Islet of Langerhans (tissue), 1 donor: ENCODE data around the gene BACH1.
A peak's percentile ranks its signal among the peaks of the same experiment; 100 is the strongest.
"Not testable (repeated sequence)": the region's sequence is repeated elsewhere in the genome, so short reads cannot be mapped to it uniquely, and the experiment has no call there.

Source experiments
- FAIRE-seq: peaks from one replicate; lab custom pipeline; 2011; peaks lifted over from hg19 to GRCh38; lab: Jason Lieb, UNC

BACH1 gene

DNA sequence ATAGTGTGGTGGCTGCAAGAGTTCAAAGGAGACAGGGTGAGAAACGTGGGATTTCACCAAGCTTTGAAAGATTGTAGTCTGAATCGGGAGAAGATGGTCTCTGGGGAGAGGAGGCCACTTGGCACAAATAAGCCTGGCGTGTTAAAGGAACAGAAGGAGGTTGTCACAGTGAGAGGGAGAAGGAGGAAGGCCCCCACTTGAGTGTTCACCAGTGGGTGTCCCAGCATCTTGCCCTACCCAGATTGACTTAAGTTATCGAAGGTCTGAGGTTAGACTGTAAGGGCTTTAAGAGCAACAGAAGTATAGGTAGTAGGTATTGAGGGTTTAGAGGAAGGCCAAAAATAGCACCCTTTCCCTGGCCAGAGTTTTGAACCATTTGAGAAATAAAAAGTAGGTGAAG is 48.0 kb downstream of the BACH1 start:
- no peak for FAIRE-seq

- no peak for FAIRE-seq
Measured at GRCh38 chr21:29347274-29347681, 48.6 kb downstream of the BACH1 start.

GRCh38 chr21:29349702-29350101 is 51.0 kb downstream of the BACH1 start:
- FAIRE-seq: no peak

- no peak for FAIRE-seq
Measured at GRCh38 chr21:29350246-29350779, 51.6 kb downstream of the BACH1 start.

GRCh38 chr21:29351691-29352090 is 53.0 kb downstream of the BACH1 start:
- FAIRE-seq: no peak

DNA sequence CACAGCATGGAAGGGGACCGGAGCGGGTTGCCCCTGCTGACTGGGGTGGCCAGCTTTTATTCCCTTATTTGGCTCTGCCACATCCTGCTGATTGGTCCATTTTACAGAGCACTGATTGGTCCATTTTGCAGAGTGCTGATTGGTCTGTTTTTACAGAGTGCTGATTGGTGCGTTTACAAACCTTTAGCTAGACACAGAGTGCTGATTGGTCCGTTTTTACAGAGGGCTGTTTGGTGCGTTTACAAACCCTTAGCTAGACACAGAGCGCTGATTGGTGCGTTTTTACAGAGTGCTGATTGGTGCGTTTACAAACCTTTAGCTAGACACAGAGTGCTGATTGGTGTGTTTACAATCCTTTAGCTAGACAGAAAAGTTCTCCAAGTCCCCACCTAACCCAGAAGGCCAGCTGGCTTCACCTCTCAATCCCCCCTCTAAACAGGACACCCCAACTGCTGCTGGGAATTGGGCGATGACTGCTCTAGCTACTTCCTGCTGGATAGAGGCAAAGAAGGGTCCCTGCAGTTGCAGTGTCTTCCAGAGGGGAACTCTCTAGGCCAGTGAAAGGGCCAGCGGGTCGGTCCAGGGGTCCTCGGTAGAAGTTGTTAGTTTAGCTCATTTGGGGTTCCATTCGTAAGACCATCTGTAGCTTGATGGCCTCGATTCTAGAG is 56.5 kb downstream of the BACH1 start:
- FAIRE-seq: not testable (repeated sequence)

DNA sequence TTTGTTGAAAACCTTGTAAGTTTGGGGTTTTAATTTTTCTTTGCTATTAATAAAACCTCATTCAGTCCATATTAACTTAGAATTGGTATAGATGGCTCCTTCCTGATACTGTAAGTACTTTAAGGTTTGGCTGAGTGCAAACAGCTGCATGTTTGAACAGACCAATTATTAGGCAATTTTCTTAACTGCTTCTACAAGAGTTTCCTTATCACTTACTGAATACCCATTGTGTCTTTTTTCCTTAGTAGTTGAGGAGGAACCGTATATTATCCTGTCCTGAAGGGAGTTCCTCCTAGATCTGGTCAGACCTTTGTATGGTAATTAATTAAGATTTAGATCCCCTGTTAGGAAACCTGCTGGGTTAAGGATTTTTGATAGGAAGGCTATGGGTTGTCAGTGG is 57.6 kb downstream of the BACH1 start:
- FAIRE-seq: not testable (repeated sequence)

DNA sequence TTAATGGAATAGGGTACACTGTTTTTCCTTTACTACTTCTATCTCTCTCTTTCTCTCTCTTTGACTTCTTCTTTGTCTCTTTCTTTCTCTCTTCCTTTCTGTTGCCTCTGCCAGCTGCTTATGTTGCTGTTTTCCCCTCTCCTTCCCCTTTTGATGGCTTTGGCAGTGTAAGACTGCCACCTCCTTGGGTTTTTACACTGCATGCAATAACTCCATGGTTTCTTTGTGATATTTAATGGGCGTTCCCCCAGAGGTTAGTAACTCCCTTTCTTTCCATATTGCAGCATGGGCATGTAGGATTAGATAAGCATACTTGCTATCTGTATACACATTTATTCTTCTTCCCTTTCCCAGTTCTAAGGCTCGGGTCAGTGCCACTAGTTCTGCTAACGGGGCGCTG is 58.1 kb downstream of the BACH1 start:
- not testable (repeated sequence) for FAIRE-seq

DNA sequence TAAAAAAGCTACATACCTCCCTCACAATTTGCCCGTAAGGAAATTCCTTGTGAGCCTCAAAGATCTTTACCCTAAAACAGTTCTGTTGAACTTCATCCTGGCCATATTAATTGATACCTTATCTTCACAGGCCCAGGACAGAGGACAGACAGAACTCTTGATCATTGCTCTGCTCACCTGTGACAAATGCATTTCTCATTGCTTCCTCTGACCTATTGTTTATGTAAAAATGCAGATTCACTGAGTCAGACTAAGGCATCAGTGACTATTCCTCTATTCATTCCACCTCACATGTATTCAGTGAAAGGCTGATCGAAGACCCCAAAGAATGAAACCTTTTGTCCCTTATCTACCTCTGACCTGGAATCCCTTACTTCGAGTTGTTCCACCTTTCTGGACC is 61.0 kb downstream of the BACH1 start:
- FAIRE-seq: no peak

DNA sequence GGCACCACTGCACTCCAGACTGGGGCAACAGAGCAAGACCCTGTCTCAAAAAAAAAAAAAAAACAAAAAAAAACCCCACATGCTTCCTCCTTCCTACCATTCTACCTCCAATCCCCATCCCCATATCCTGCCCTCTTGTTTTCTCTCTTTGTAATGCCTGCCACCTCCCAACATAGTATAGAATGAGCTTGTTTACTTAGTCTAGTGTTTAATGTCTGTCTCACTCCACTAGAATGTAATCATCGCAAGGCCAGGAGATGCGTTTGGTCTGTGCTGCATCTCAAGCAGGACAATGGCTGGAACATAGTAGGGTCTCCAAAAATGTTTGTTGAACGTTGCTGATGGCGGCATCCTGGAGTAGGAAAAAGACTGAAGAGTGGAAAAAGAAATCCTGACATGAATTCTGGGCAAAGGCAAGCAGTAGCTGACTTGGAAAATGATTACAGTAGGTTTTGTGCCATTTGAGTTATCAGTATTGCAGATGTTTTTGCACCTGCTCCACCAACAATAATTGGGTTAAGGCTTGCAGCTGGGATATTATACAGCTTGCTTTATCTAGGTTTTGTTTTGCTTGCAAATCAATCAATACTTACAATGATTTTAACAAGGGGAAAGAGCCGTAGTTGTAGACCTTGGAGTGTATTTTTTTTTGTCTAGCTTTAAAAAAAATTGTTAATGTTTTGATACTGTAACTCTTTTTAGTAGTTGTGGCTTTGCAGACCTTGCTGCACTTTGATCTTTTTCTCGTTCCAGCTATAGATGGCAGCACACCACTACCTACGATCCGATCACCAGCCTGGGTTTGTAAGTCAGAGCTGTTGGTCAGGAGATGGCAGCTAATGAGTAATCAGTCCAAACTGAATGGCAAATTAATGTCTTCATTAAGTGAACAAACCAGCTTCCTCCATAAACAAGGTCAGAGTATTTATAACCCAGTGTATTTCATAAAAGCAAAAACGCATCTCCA is 62.4 kb downstream of the BACH1 start:
- no peak for FAIRE-seq

DNA sequence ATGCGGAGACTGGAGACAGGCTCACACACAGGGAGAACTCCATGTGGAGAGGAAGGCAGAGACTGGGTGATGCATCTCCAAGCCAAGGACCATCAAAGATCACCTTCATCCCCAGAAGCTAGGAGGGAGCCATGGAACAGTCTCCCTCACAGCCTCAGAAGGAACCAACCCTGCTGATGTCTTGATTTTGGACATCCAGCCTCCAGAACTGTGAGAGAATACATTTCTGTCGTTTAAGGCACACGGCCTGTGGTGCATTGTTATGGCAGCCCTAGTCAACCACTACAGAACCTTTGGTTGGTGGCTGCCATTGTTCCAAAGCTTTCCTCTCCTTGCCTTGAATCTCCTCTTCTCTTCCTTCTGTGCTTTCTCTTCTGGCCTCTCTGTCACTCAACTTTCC is 64.0 kb downstream of the BACH1 start:
- FAIRE-seq: no peak

- FAIRE-seq: no peak
Measured at GRCh38 chr21:29365661-29366265, 67.0 kb downstream of the BACH1 start.

GRCh38 chr21:29366532-29366931 is 67.8 kb downstream of the BACH1 start:
- FAIRE-seq: no peak

- no peak for FAIRE-seq
Measured at GRCh38 chr21:29367335-29367734, 68.6 kb downstream of the BACH1 start.

GRCh38 chr21:29368906-29369305 is 70.2 kb downstream of the BACH1 start:
- FAIRE-seq: no peak

DNA sequence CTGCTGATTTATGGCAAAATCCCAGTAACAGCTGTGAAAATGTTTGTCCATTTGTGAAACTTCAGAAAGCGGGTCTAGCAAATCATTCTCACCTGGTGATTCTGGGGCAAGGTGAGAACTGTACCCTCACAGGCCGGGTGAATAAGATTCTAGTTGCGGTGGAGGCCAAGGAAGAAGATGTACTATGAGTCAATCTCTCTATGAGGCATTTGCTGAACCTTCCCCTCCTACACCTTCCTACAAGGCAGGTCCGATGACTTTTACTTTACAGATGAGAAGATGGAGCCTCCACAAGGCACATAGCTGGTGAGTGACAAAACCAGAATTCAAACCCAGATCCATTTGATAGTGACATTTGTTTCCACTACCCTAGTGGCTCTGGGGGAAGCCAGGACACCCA is 72.7 kb downstream of the BACH1 start:
- no peak for FAIRE-seq

- FAIRE-seq: peak; percentile 90
Measured at GRCh38 chr21:29372063-29372802, 73.5 kb downstream of the BACH1 start.

- no peak for FAIRE-seq
Measured at GRCh38 chr21:29374481-29374880, 75.8 kb downstream of the BACH1 start.

DNA sequence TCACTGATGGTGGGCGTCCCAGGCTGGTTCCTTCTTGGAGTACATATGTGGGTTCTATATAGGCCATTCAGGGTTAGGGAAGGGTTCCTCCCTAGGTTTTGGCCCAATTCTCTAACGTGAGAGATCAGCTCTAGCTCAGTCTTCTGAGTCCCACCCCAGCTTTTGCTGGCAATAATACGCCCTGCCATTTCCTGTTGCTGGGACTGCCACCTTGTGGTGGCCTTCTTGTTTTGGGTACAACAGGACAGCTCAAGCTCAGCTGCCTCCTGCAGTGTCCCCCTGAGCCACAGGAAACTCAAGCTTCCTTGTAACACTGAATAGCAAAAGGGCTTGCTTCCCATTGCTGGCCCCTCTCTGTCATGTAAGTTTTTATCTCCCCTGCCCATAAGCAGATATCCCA is 77.8 kb downstream of the BACH1 start:
- FAIRE-seq: no peak

GRCh38 chr21:29377266-29377665 is 78.5 kb downstream of the BACH1 start:
- no peak for FAIRE-seq

DNA sequence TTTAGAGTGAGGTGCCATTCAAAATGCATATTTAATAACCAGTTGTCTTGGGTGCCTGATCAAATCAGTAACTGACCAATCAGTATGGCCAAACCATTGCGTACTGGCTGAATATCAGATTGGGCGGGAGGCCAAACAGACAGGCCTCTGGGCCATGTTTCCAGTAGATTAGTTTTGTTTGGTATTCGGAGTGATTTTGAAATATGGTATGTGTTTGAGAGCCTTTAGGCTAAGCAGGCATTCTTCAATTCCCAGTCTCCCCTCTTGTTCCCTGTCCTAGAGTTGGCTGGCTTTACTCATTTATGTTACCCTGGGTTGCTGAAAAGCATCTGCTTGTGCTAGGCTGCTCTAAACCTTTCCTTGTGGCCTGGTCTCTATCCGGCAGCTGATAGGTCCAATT is 80.1 kb downstream of the BACH1 start:
- FAIRE-seq: no peak

GRCh38 chr21:29379517-29380054 is 80.9 kb downstream of the BACH1 start:
- no peak for FAIRE-seq
